HG03439 (cell line): Measurements from ENCODE around the gene DAB1.
"Not testable (repeated sequence)": the region's sequence is repeated elsewhere in the genome, so short reads cannot be mapped to it uniquely, and the experiment has no call there.

Experiments used
- ATAC-seq: cut with Tn5 transposase; IDR thresholded peaks from one replicate; pipeline ENCODE4 v1.9.1; 2021; ENCODE audit warnings: mild to moderate bottlenecking, moderate library complexity; ENCODE audit not compliant: unreplicated experiment

Gene DAB1

GRCh38 chr1:57362480-57362879, 61.4 kb downstream of the DAB1 start:
- ATAC-seq = no peak

GRCh38 chr1:57361516-57361915, 62.3 kb downstream of the DAB1 start:
- ATAC-seq = no peak

- ATAC-seq = no peak
Measured at GRCh38 chr1:57360846-57361407, 62.9 kb downstream of the DAB1 start.

- no peak for ATAC-seq
Measured at GRCh38 chr1:57357462-57357861, 66.4 kb downstream of the DAB1 start.

GRCh38 chr1:57353654-57354053, 70.2 kb downstream of the DAB1 start:
- ATAC-seq = no peak

GRCh38 chr1:57350610-57351009, 73.2 kb downstream of the DAB1 start:
- no peak for ATAC-seq

GRCh38 chr1:57348921-57349320, 74.9 kb downstream of the DAB1 start:
- no peak for ATAC-seq

GRCh38 chr1:57345916-57346315, 77.9 kb downstream of the DAB1 start:
- no peak for ATAC-seq

- ATAC-seq = no peak
Measured at GRCh38 chr1:57344265-57344664, 79.6 kb downstream of the DAB1 start.

GRCh38 chr1:57343298-57343915, 80.5 kb downstream of the DAB1 start:
- ATAC-seq = not testable (repeated sequence)

GRCh38 chr1:57341721-57342120, 82.1 kb downstream of the DAB1 start:
- no peak for ATAC-seq

- ATAC-seq = no peak
Measured at GRCh38 chr1:57340334-57341070, 83.4 kb downstream of the DAB1 start.

GRCh38 chr1:57337623-57338022, 86.2 kb downstream of the DAB1 start:
- no peak for ATAC-seq

- ATAC-seq = no peak
Measured at GRCh38 chr1:57336793-57337192, 87.1 kb downstream of the DAB1 start.

GRCh38 chr1:57331620-57332019, 92.2 kb downstream of the DAB1 start:
- no peak for ATAC-seq

- no peak for ATAC-seq
Measured at GRCh38 chr1:57329937-57330336, 93.9 kb downstream of the DAB1 start.

GRCh38 chr1:57329001-57329527, 94.8 kb downstream of the DAB1 start:
- ATAC-seq = no peak

GRCh38 chr1:57327946-57328345, 95.9 kb downstream of the DAB1 start:
- no peak for ATAC-seq

GRCh38 chr1:57327336-57327735, 96.5 kb downstream of the DAB1 start:
- no peak for ATAC-seq

GRCh38 chr1:57325536-57325935, 98.3 kb downstream of the DAB1 start:
- no peak for ATAC-seq

- ATAC-seq = no peak
Measured at GRCh38 chr1:57325117-57325516, 98.7 kb downstream of the DAB1 start.

- no peak for ATAC-seq
Measured at GRCh38 chr1:57324388-57324787, 99.5 kb downstream of the DAB1 start.
